ENCODE results near the gene RANBP1. TPM values are rescaled to one million over a fixed set of nuclear protein-coding genes. Genes with fewer than 3 reads are reported as not detected.

RANBP1 gene
- total and polyA plus RNA-seq, 9 of the 15 experiments (the other 6 are each of a cell fraction or from before 2014, with no cell fraction given), result 162 to 2,891 (median 1,289) TPM

- no peak for TF ChIP-seq ARID3B (CRISPR knock-in tag; IDR thresholded peaks at IDR 0.05; ENCODE audit: borderline replicate concordance)
- TF ChIP-seq MBD1 (CRISPR knock-in tag; IDR thresholded peaks at IDR 0.05), result no peak
- no peak for TF ChIP-seq ZNF79 (CRISPR knock-in tag; IDR thresholded peaks at IDR 0.05; ENCODE audit: low read depth)
- no peak for TF ChIP-seq TAF7 (tag; IDR thresholded peaks at IDR 0.05)
- no peak for TF ChIP-seq ZBTB34 (CRISPR knock-in tag; IDR thresholded peaks at IDR 0.05)
- TF ChIP-seq FOXA1 (IDR thresholded peaks at IDR 0.05; ENCODE audit: borderline replicate concordance), result no peak
- TF ChIP-seq ASH1L (IDR thresholded peaks at IDR 0.05; ENCODE audit: borderline replicate concordance, low read depth, partially characterized antibody), result no peak
- no peak for TF ChIP-seq NR1H2 (CRISPR knock-in tag; IDR thresholded peaks at IDR 0.05)
- no peak for TF ChIP-seq STAT5A (IDR thresholded peaks at IDR 0.05; ENCODE audit: borderline replicate concordance, low read length)
- no peak for TF ChIP-seq XRCC5 (IDR thresholded peaks at IDR 0.05; ENCODE audit: low read depth, low read length)
- no peak for TF ChIP-seq NR2C2 (CRISPR knock-in tag; IDR thresholded peaks at IDR 0.05)
- no peak for TF ChIP-seq NR2C2 (tag; IDR thresholded peaks at IDR 0.05)
- no peak for TF ChIP-seq SAFB (IDR thresholded peaks at IDR 0.05; ENCODE audit: borderline replicate concordance, low read depth, low read length)
- no peak for TF ChIP-seq NFE2 (IDR thresholded peaks at IDR 0.05; ENCODE audit: low read depth)
- TF ChIP-seq SP2 (IDR thresholded peaks at IDR 0.05; ENCODE audit: extremely low read depth, low read depth, low read length, poor library complexity, severe bottlenecking), result peak; percentile 15
- TF ChIP-seq MNT (conservative IDR thresholded peaks at IDR 0.05), result no peak
- TF ChIP-seq PBX2 (CRISPR knock-in tag; IDR thresholded peaks at IDR 0.05; ENCODE audit: low read depth), result no peak
- no peak for TF ChIP-seq PBX2 (tag; conservative IDR thresholded peaks at IDR 0.05; ENCODE audit: low read depth)
- TF ChIP-seq PRPF4 (IDR thresholded peaks at IDR 0.05; ENCODE audit: insufficient read depth, low read depth, low read length, poor library complexity, severe bottlenecking), result no peak
These were observed 32.6 kb upstream of the RANBP1 start (continued) for GRCh38 chr22:20083157-20083890.

Measured in K562 (cell line).